ENCODE measurements around the gene APOBEC4. TPM values are rescaled to one million over a fixed set of nuclear protein-coding genes. Genes with fewer than 3 reads are reported as not detected.
"Not testable (repeated sequence)": the region's sequence is repeated elsewhere in the genome, so short reads cannot be mapped to it uniquely, and the experiment has no call there.

APOBEC4 gene
- total RNA-seq, 1 experiment from 2014 or later, result not detected

DNA sequence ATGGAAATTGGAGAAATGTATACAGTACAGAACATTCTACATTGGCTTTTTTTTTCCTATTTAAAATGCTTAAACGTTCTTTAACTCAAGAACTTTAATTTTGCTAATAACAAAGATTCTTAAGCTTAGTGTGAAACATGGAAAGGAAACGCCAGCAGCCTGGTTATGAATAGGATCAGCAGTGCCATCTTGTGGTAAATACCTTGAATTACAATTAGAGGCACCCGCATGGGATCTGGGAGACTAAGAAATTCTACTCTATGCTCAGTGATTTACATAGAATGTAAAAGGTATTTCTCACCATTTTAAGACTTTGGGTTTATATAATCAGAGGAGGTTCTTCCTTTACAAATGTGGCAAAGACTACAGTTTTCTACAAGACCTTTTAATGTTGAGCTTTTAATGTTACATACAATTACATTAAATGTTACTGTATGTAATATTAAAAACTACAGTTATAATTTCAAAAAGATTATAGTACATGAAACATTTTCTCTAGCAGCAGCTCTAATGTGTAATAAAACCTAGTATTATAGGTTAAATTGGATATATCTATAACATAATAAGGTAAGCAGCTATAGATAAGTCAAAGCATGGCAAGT lies 32.1 kb upstream of the APOBEC4 start:
- H3K27me3 ChIP-seq (ENCODE audit: low read length), result no peaks in the 10 kb centered on the region
- H3K4me2 ChIP-seq (ENCODE audit: low read length), result no peak overlapping the region
- POLR2A ChIA-PET (ENCODE audit: unreplicated experiment), result interaction anchor here (0.6 to 0.7 kb wide), 2 partner anchors 11 to 80 kb away, joined by 4 to 8 read pairs; no protein-coding TSS in a partner anchor
- H3K4me3 ChIP-seq (ENCODE audit: low read length), result no peak overlapping the region
- no TSS peak for BruUV-seq (replicated peaks)
- H4K20me1 ChIP-seq (ENCODE audit: low read length), result no peaks in the 10 kb centered on the region
- no peaks in the 10 kb centered on the region for H3K79me2 ChIP-seq (ENCODE audit: low read length)
- no peaks in the 10 kb centered on the region for H3F3A ChIP-seq (ENCODE audit: low read length, unreplicated experiment)
- intact Hi-C loops (cut with micrococcal nuclease), result loop anchor here (1.0 to 5.0 kb wide), 2 partner anchors 207 to 231 kb away; no protein-coding TSS in a partner anchor
- no peaks in the 10 kb centered on the region for H3K9me3 ChIP-seq (ENCODE audit: low read length)
- TF ChIP-seq EZH2 (IDR thresholded peaks at IDR 0.05; ENCODE audit: low read length, unreplicated experiment), result no peak
- TF ChIP-seq, protein P1, sequence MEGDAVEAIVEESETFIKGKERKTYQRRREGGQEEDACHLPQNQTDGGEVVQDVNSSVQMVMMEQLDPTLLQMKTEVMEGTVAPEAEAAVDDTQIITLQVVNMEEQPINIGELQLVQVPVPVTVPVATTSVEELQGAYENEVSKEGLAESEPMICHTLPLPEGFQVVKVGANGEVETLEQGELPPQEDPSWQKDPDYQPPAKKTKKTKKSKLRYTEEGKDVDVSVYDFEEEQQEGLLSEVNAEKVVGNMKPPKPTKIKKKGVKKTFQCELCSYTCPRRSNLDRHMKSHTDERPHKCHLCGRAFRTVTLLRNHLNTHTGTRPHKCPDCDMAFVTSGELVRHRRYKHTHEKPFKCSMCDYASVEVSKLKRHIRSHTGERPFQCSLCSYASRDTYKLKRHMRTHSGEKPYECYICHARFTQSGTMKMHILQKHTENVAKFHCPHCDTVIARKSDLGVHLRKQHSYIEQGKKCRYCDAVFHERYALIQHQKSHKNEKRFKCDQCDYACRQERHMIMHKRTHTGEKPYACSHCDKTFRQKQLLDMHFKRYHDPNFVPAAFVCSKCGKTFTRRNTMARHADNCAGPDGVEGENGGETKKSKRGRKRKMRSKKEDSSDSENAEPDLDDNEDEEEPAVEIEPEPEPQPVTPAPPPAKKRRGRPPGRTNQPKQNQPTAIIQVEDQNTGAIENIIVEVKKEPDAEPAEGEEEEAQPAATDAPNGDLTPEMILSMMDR (conservative IDR thresholded peaks at IDR 0.05; ENCODE audit: low read depth, low read length), result peak; percentile 69
- ATAC-seq (peak; percentile 55; the same call in 1 of the 2 replicates), DNase-seq (peak; percentile 67)
- no peak overlapping the region for H2AFZ ChIP-seq (ENCODE audit: low read length)
- no peaks in the 10 kb centered on the region for H3K9me2 ChIP-seq (replicated peaks; ENCODE audit: low read length)
- H3K36me3 ChIP-seq (ENCODE audit: low read depth, low read length), result no peaks in the 10 kb centered on the region
- CTCF ChIA-PET, result interaction anchor here (0.5 to 1.4 kb wide), 11 partner anchors 15 to 1541 kb away, joined by 3 to 13 read pairs (median 4); partner anchors contain the start of gene APOBEC4
- no peak overlapping the region for H3K9ac ChIP-seq (ENCODE audit: low read length)
- no peak overlapping the region for H3K27ac ChIP-seq (ENCODE audit: low read length)
- H3K4me1 ChIP-seq (ENCODE audit: insufficient read depth, low read length), result no peaks in the 10 kb centered on the region

DNA sequence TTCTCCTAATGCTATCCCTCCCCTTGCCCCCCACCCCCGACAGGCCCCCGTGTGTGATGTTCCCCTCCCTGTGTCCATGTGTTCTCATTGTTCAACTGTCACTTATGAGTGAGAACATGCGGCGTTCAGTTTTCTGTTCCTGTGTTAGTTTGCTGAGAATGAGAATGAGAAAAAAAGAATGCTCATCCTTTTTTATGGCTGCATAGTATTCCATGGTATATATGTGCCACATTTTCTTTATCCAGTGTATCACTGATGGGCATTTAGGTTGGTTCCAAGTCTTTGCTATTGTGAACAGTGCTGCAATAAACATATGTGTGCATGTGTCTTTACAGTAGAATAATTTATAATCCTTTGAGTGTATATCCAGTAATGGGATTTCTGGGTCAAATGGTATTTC lies 26.2 kb upstream of the APOBEC4 start:
- H3K4me1 ChIP-seq (ENCODE audit: insufficient read depth, low read length); intact Hi-C loops (cut with micrococcal nuclease); DNase-seq; H4K20me1 ChIP-seq (ENCODE audit: low read length); H3K36me3 ChIP-seq (ENCODE audit: low read depth, low read length); H2AFZ ChIP-seq (ENCODE audit: low read length); BruUV-seq (replicated peaks); H3K9me3 ChIP-seq (ENCODE audit: low read length); H3K27ac ChIP-seq (ENCODE audit: low read length); ATAC-seq; H3K27me3 ChIP-seq (ENCODE audit: low read length); H3K4me3 ChIP-seq (ENCODE audit: low read length); H3K9ac ChIP-seq (ENCODE audit: low read length); H3K4me2 ChIP-seq (ENCODE audit: low read length); H3K9me2 ChIP-seq (replicated peaks; ENCODE audit: low read length); H3K79me2 ChIP-seq (ENCODE audit: low read length); H3F3A ChIP-seq (ENCODE audit: low read length, unreplicated experiment); CTCF ChIA-PET: not testable (repeated sequence)
- POLR2A ChIA-PET (ENCODE audit: unreplicated experiment), result interaction anchor here (0.6 kb wide), 1 partner anchor 163 kb away, joined by 3 read pairs; no protein-coding TSS in a partner anchor

DNA sequence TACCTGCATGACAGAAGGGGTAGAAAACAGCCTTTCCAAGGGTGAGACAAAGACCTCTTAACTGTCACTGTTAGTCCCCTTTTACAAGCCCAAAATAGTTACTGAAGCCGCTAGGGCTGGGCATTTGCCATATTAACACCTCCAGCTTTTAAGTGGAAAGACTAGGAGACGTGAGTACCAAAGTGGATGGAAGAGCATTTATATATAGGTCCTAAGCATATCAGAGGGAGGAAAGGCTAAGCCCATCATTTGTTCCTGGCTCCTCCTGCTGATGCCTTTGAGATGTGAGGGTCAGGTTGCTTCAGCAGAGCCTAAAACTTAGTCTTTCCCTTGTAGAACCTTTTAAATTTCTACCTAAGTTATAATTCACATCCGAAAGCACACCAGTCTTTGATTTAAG lies 25.7 kb upstream of the APOBEC4 start:
- Histone ChIP-seq H2AFZ (ENCODE audit: low read length) (no peak overlapping the region), H3K9me2 (replicated peaks; ENCODE audit: low read length) (no peaks in the 10 kb centered on the region), H3F3A (ENCODE audit: low read length, unreplicated experiment) (no peaks in the 10 kb centered on the region), H3K27me3 (ENCODE audit: low read length) (no peaks in the 10 kb centered on the region), H3K79me2 (ENCODE audit: low read length) (no peaks in the 10 kb centered on the region), H3K4me1 (ENCODE audit: insufficient read depth, low read length) (no peaks in the 10 kb centered on the region), H3K4me3 (ENCODE audit: low read length) (no peak overlapping the region), H4K20me1 (ENCODE audit: low read length) (no peaks in the 10 kb centered on the region), H3K4me2 (ENCODE audit: low read length) (no peak overlapping the region), H3K9ac (ENCODE audit: low read length) (no peak overlapping the region), H3K36me3 (ENCODE audit: low read depth, low read length) (no peaks in the 10 kb centered on the region), H3K27ac (ENCODE audit: low read length) (no peak overlapping the region), H3K9me3 (ENCODE audit: low read length) (no peaks in the 10 kb centered on the region)
- intact Hi-C loops (cut with micrococcal nuclease), result no loop called here
- no peak for DNase-seq
- ChIA-PET CTCF (no interaction called here), POLR2A (ENCODE audit: unreplicated experiment) (interaction anchor here (0.6 kb wide), 1 partner anchor 236 kb away, joined by 3 read pairs; no protein-coding TSS in a partner anchor)
- no TSS peak for BruUV-seq (replicated peaks)
- ATAC-seq, result no peak
- TF ChIP-seq EZH2phosphoT487 (IDR thresholded peaks at IDR 0.05; ENCODE audit: borderline replicate concordance, low read length) (no peak), EZH2 (IDR thresholded peaks at IDR 0.05; ENCODE audit: low read length, unreplicated experiment) (no peak)
- TF ChIP-seq, protein P1 (conservative IDR thresholded peaks at IDR 0.05; ENCODE audit: low read depth, low read length), result no peak

All from PC-3 (cell line).